OCI-LY3 (cell line): ENCODE data around the gene A4GALT.

Source experiments
- H2AFZ ChIP-seq: fragments of 200-600, 300-600 bp; shearing (Covaris generic); 2 replicates; pipeline ENCODE4 v1.6.0; 2014; ENCODE audit warnings: antibody characterized with exemption, low read depth, low read length
- H3K27ac ChIP-seq: fragments of 200-600, 300-600 bp; sonication (generic); 2 replicates; pipeline ENCODE4 v1.5.1; 2014; ENCODE audit warnings: mild to moderate bottlenecking, low read length, moderate library complexity, mixed read lengths
- H3K27me3 ChIP-seq: fragments of 200-600, 300-600 bp; sonication (generic); 2 replicates; pipeline ENCODE4 v1.6.1; 2014; ENCODE audit warnings: low read depth, low read length, mixed read lengths
- H3K36me3 ChIP-seq: fragments of 200-600, 300-600 bp; sonication (generic); replicated peaks from 2 replicates; pipeline ENCODE3; 2014; ENCODE audit warnings: low read depth, low read length, mixed read lengths
- H3K4me1 ChIP-seq: fragments of 300-600, 200-600 bp; sonication (generic); 2 replicates; pipeline ENCODE4 v1.6.1; 2014; ENCODE audit warnings: low read length, mixed read lengths
- H3K4me2 ChIP-seq: fragments of 200-600, 300-600 bp; sonication (generic); 2 replicates; pipeline ENCODE4 v1.6.1; 2014; ENCODE audit warnings: low read length, mixed read lengths
- H3K4me3 ChIP-seq: fragments of 300-600, 200-600 bp; sonication (generic); 2 replicates; pipeline ENCODE4 v1.5.1; 2014; ENCODE audit warnings: antibody characterized with exemption, mild to moderate bottlenecking, low read length, moderate library complexity
- H3K79me2 ChIP-seq: fragments of 300-600, 200-600 bp; shearing (Covaris generic); 2 replicates; pipeline ENCODE4 v1.6.1; 2014; ENCODE audit warnings: mild to moderate bottlenecking, low read length, mixed read lengths
- H3K9ac ChIP-seq: fragments of 300-600, 200-600 bp; shearing (Covaris generic); 2 replicates; pipeline ENCODE4 v1.6.0; 2014; ENCODE audit warnings: mild to moderate bottlenecking, low read length, moderate library complexity
- H3K9me3 ChIP-seq: fragments of 200-600, 300-600 bp; shearing (Covaris generic); 2 replicates; pipeline ENCODE4 v1.6.1; 2014; ENCODE audit warnings: low read length, mixed read lengths; ENCODE audit not compliant: insufficient read depth
- H4K20me1 ChIP-seq: fragments of 200-600, 300-600 bp; sonication (generic); 2 replicates; pipeline ENCODE4 v1.6.1; 2016; ENCODE audit warnings: low read length, mixed read lengths; ENCODE audit not compliant: insufficient read depth
- EZH2phosphoT487 ChIP-seq: fragments of 200-600 bp; shearing (Covaris generic); IDR thresholded peaks from 2 replicates; pipeline ENCODE4 v1.6.1; 2018; ENCODE audit warnings: antibody characterized with exemption, mixed run types, low read depth
- TF ChIP-seq, protein P1 (sequence below): fragments of 200-600, 300-600 bp; sonication (generic); IDR thresholded peaks from 2 replicates; pipeline ENCODE4 v1.5.1; 2014; ENCODE audit warnings: antibody characterized with exemption, low read length, low read depth

Gene A4GALT, protein sequence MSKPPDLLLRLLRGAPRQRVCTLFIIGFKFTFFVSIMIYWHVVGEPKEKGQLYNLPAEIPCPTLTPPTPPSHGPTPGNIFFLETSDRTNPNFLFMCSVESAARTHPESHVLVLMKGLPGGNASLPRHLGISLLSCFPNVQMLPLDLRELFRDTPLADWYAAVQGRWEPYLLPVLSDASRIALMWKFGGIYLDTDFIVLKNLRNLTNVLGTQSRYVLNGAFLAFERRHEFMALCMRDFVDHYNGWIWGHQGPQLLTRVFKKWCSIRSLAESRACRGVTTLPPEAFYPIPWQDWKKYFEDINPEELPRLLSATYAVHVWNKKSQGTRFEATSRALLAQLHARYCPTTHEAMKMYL

DNA sequence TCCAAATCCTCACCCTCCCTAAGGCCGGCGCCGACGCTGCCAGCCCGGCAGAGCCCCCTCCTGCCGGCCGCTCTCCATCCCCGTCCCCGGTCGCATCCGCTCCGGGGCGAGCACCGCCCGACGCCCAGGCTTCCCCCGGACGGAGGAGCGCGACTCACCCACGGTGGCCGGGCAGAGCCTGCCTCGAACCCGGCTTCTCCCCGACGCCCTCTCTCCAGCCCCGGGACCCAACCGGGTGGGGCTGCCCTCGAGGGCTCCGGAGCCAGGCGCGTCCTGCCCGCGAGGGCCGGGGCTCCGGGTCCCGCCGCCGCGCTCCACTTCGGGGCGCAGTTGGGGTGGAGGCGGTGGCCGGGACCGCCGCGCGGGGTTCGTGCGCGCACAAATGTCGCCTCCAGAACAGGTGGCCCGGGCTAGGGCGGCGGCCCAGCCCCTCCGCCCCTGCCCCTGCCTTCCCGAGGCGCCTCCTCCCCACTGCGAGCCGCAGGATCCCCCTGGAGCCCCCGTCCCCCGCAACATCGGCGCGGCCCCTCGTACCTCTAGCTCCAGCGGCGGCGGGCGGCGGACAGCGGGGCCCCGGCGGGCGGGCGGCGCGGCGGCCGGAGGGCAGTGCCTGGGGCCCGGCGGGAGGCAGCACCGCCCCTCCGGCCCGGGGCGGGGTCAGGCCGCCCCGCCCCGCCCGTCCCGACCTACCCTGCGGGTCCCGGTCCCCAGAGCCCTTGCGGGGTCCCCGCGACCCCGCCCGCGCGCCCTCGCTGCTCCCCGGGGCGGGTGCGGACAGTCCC lies at the start of gene A4GALT:
Gene A4GALT (minus strand): TSS at position 608 of the 782 bp plus-strand sequence. CDS start 26,919 bp downstream, outside the sequence.
- Histone ChIP-seq H3K79me2 (no peaks in the 10 kb centered on the region), H3K36me3 (no peaks in the 10 kb centered on the region), H3K4me3 (no peak within 1 kb of the TSS), H3K4me1 (peaks cover 30% of the 10 kb centered on the region), H2AFZ (no peak within 1 kb of the TSS), H3K4me2 (no peak within 1 kb of the TSS), H3K9ac (no peak within 1 kb of the TSS), H3K9me3 (no peaks in the 10 kb centered on the region), H4K20me1 (no peaks in the 10 kb centered on the region), H3K27ac (no peak within 1 kb of the TSS), H3K27me3 (no peaks in the 10 kb centered on the region; the same call in 1 of the 2 replicates)
- TF ChIP-seq, protein P1, sequence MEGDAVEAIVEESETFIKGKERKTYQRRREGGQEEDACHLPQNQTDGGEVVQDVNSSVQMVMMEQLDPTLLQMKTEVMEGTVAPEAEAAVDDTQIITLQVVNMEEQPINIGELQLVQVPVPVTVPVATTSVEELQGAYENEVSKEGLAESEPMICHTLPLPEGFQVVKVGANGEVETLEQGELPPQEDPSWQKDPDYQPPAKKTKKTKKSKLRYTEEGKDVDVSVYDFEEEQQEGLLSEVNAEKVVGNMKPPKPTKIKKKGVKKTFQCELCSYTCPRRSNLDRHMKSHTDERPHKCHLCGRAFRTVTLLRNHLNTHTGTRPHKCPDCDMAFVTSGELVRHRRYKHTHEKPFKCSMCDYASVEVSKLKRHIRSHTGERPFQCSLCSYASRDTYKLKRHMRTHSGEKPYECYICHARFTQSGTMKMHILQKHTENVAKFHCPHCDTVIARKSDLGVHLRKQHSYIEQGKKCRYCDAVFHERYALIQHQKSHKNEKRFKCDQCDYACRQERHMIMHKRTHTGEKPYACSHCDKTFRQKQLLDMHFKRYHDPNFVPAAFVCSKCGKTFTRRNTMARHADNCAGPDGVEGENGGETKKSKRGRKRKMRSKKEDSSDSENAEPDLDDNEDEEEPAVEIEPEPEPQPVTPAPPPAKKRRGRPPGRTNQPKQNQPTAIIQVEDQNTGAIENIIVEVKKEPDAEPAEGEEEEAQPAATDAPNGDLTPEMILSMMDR: no peak
- TF ChIP-seq EZH2phosphoT487: no peak

DNA sequence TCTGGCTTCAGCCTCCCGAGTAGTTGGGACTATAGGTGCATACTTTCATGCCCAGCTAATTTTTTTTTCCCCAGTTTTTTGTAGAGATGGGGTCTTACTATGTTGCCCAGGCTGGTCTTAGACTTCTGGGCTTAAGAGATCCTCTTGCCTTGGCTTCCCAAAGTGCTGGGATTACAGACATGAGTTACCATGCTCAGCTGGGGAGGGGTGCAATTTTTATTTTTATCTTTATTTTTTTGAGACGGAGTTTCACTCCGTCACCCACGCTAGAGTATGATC lies 49.7 kb upstream of the A4GALT start:
- peaks cover 54% of the 10 kb centered on the region for H3K4me1 ChIP-seq

DNA sequence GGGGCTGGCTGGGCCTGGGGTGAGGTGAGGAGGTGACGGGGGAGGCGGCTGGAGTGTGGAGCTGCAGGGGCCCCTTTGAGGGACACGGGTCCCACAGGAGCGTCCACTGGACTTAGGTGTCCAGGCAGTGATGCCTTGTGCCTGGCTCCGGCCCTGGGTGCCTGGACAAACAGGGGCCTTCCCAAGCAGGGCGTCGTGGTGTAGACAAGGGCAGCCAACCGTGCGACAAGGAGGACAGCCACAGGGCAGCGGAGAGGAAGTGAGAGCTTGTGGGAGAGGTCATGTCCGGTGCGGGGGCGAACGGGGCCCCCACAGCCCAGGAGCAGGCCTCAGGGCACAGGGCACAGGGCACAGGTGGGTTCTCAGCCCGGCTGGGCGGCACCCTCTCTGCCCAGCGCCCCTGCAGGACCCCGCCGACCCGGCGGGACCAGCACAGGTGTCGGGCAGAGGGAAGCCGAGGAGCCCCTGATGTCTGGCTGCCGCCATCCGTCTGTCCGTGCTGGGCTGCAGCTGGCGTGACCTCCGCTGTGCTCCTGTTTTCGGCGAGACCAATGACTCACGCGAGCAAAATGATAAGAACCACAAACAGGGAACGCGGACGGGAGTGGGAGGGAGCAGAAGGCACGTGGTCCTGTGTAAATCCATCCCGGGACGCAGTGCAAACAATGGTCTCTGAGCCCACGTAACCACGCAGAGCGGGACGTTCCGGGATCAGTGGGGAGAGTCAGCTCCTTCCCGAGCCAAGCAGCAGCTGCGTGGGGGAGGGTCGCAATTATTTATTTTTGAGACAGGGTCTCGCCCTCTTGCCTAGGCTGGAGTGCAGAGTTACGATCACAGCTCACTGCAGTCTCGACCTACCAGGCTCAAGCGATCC lies 49.1 kb upstream of the A4GALT start:
- Histone ChIP-seq H3K4me1 (peaks cover 60% of the 10 kb centered on the region), H3K9me3 (no peaks in the 10 kb centered on the region), H2AFZ (peak overlapping the region; percentile 46; the same call in 1 of the 2 replicates), H3K4me3 (peak overlapping the region; percentile 74), H3K36me3 (no peaks in the 10 kb centered on the region), H4K20me1 (no peaks in the 10 kb centered on the region), H3K9ac (peak overlapping the region; percentile 51), H3K27ac (peak overlapping the region; percentile 32), H3K79me2 (no peaks in the 10 kb centered on the region), H3K4me2 (peak overlapping the region; percentile 93), H3K27me3 (peaks cover 26% of the 10 kb centered on the region; the same call in 1 of the 2 replicates)
- TF ChIP-seq EZH2phosphoT487: no peak
- TF ChIP-seq, protein P1: no peak

More for the DNA sequence above, 49.7 kb upstream of the A4GALT start:
- Histone ChIP-seq H3K27me3 (peaks cover 26% of the 10 kb centered on the region; the same call in 1 of the 2 replicates), H3K9me3 (no peaks in the 10 kb centered on the region), H3K27ac (peak overlapping the region; percentile 32; the same call in 1 of the 2 replicates), H4K20me1 (no peaks in the 10 kb centered on the region), H3K4me3 (peak overlapping the region; percentile 74), H2AFZ (no peak overlapping the region), H3K9ac (peak overlapping the region; percentile 51), H3K4me2 (peak overlapping the region; percentile 93), H3K79me2 (no peaks in the 10 kb centered on the region), H3K36me3 (no peaks in the 10 kb centered on the region)
- TF ChIP-seq, protein P1: no peak
- no peak for TF ChIP-seq EZH2phosphoT487
